DOHH2 (cell line): ENCODE results near the gene WDR33.

ENCODE experiments used
- H3F3A ChIP-seq: fragments of 200-600 bp; sonication (generic), shearing (Covaris generic); 2 replicates; pipeline ENCODE4 v1.6.0; 2016; ENCODE audit warnings: antibody characterized with exemption, mild to moderate bottlenecking; ENCODE audit not compliant: control insufficient read depth, insufficient read depth
- H3K27ac ChIP-seq: fragments of 200-600 bp; sonication (generic); 2 replicates; pipeline ENCODE4 v1.5.1; 2014; ENCODE audit warnings: low read depth, mild to moderate bottlenecking, low read length, moderate library complexity
- H3K27me3 ChIP-seq: fragments of 200-600 bp; sonication (generic); 2 replicates; pipeline ENCODE4 v1.6.1; 2014; ENCODE audit warnings: mild to moderate bottlenecking, low read length, mixed read lengths; ENCODE audit not compliant: control insufficient read depth
- H3K36me3 ChIP-seq: fragments of 200-600 bp; sonication (generic); 2 replicates; pipeline ENCODE4 v1.6.1; 2014; ENCODE audit warnings: mild to moderate bottlenecking, low read length, moderate library complexity, mixed read lengths; ENCODE audit not compliant: control insufficient read depth
- H3K4me1 ChIP-seq: fragments of 200-600 bp; sonication (generic); 2 replicates; pipeline ENCODE4 v1.6.1; 2014; ENCODE audit warnings: mild to moderate bottlenecking, low read length, mixed read lengths; ENCODE audit not compliant: control insufficient read depth
- H3K4me2 ChIP-seq: fragments of 200-600 bp; sonication (generic); 2 replicates; pipeline ENCODE4 v1.6.0; 2014; ENCODE audit warnings: mild to moderate bottlenecking, low read length, moderate library complexity
- H3K4me3 ChIP-seq: fragments of 200-600 bp; sonication (generic); 2 replicates; pipeline ENCODE4 v1.5.1; 2014; ENCODE audit warnings: mild to moderate bottlenecking, low read length, mixed read lengths
- H3K79me2 ChIP-seq: fragments of 200-600 bp; sonication (generic); 2 replicates; pipeline ENCODE4 v1.6.1; 2014; ENCODE audit warnings: mild to moderate bottlenecking, low read length, mixed read lengths; ENCODE audit not compliant: control insufficient read depth
- H3K9me2 ChIP-seq: fragments of 200-600 bp; sonication (generic); replicated peaks from 2 replicates; pipeline ENCODE4 v1.6.1; 2014; ENCODE audit warnings: mild to moderate bottlenecking, low read length, mixed read lengths; ENCODE audit not compliant: control insufficient read depth
- H3K9me3 ChIP-seq: fragments of 200-600 bp; sonication (generic); 2 replicates; pipeline ENCODE4 v1.6.1; 2014; ENCODE audit warnings: antibody characterized with exemption, low read length, mixed read lengths; ENCODE audit not compliant: control insufficient read depth, insufficient read depth
- H4K20me1 ChIP-seq: fragments of 200-600 bp; sonication (generic); 2 replicates; pipeline ENCODE4 v1.6.0; 2014; ENCODE audit warnings: low read depth, mild to moderate bottlenecking, antibody characterized with exemption, low read length, moderate library complexity; ENCODE audit not compliant: control insufficient read depth, insufficient read depth
- CTCF ChIP-seq: fragments of 200-600 bp; sonication (generic); IDR thresholded peaks from one replicate; pipeline ENCODE4 v1.5.1; 2014; ENCODE audit warnings: antibody characterized with exemption, mild to moderate bottlenecking, low read depth, low read length; ENCODE audit not compliant: poor library complexity, severe bottlenecking
- EZH2phosphoT487 ChIP-seq: fragments of 200-600 bp; sonication (generic); IDR thresholded peaks from 2 replicates; pipeline ENCODE4 v1.6.1; 2017; ENCODE audit warnings: borderline replicate concordance, mild to moderate bottlenecking, antibody characterized with exemption, low read length, moderate library complexity, mixed read lengths

The WDR33 gene

GRCh38 chr2:127658641-127659407, 152.1 kb downstream of the WDR33 start:
- TF ChIP-seq EZH2phosphoT487 (no peak), CTCF (no peak)
- no peaks in the 10 kb centered on the region for H3K36me3 ChIP-seq
- H3K4me2 ChIP-seq: no peak overlapping the region
- H3K4me1 ChIP-seq: no peaks in the 10 kb centered on the region
- H3K27ac ChIP-seq: no peak overlapping the region
- H3K79me2 ChIP-seq: no peaks in the 10 kb centered on the region
- no peaks in the 10 kb centered on the region for H3K27me3 ChIP-seq
- H4K20me1 ChIP-seq: no peaks in the 10 kb centered on the region
- no peaks in the 10 kb centered on the region for H3K9me3 ChIP-seq
- no peaks in the 10 kb centered on the region for H3F3A ChIP-seq
- no peak overlapping the region for H3K4me3 ChIP-seq
- H3K9me2 ChIP-seq: no peaks in the 10 kb centered on the region

- Histone ChIP-seq H3K27ac (no peak overlapping the region), H3F3A (no peaks in the 10 kb centered on the region), H3K9me2 (no peaks in the 10 kb centered on the region), H3K79me2 (no peaks in the 10 kb centered on the region), H3K4me3 (no peak overlapping the region), H3K9me3 (no peaks in the 10 kb centered on the region), H3K36me3 (no peaks in the 10 kb centered on the region), H3K4me2 (no peak overlapping the region), H4K20me1 (no peaks in the 10 kb centered on the region), H3K4me1 (peaks cover 3% of the 10 kb centered on the region; the same call in 1 of the 2 replicates), H3K27me3 (no peaks in the 10 kb centered on the region)
- TF ChIP-seq EZH2phosphoT487: no peak
- no peak for TF ChIP-seq CTCF
Observed at GRCh38 chr2:127658146-127658545, 152.8 kb downstream of the WDR33 start.

- Histone ChIP-seq H3K4me2 (no peak overlapping the region), H3K9me2 (no peaks in the 10 kb centered on the region), H3K4me1 (peaks cover 12% of the 10 kb centered on the region), H3K79me2 (no peaks in the 10 kb centered on the region), H3K27ac (no peak overlapping the region), H3K27me3 (no peaks in the 10 kb centered on the region), H3F3A (no peaks in the 10 kb centered on the region; the same call in 1 of the 2 replicates), H4K20me1 (no peaks in the 10 kb centered on the region), H3K36me3 (no peaks in the 10 kb centered on the region), H3K9me3 (no peaks in the 10 kb centered on the region), H3K4me3 (no peak overlapping the region)
- TF ChIP-seq CTCF (no peak), EZH2phosphoT487 (no peak)
Observed at GRCh38 chr2:127657232-127657595, 153.8 kb downstream of the WDR33 start.
